ENCODE results near the gene OR5D18.
"Not testable (repeated sequence)": the region's sequence is repeated elsewhere in the genome, so short reads cannot be mapped to it uniquely, and the experiment has no call there.

The OR5D18 gene

DNA sequence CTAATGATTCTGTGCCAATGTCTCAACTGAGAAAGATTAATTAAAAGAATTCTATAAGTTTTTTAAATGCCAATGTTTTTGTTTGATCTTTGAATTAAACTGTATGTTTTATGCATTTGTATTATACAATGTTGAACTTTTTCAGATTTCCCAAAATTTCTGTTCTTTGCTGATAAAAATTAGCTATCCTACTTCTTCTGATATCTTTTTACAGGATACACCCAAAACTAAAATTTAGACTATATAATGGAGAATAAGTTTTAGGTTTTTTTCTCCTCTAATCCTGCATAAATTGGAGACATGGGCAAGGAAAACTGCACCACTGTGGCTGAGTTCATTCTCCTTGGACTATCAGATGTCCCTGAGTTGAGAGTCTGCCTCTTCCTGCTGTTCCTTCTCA lies 7.5 kb downstream of the OR5D18 start, which contains the start of gene OR5L2:
TSS of gene OR5L2 (plus strand) at position 301 of the 400 bp plus-strand sequence. CDS start at position 301, 0 bp downstream.
- no peak within 1 kb of the TSS for H3K4me3 ChIP-seq (replicated peaks in 1 of 2; ENCODE audit: low read depth in 2 of 2, low read length in 2 of 2)
- DNase-seq (ENCODE audit: low read depth in 2 of 2): no peak
- TF ChIP-seq, protein P1, sequence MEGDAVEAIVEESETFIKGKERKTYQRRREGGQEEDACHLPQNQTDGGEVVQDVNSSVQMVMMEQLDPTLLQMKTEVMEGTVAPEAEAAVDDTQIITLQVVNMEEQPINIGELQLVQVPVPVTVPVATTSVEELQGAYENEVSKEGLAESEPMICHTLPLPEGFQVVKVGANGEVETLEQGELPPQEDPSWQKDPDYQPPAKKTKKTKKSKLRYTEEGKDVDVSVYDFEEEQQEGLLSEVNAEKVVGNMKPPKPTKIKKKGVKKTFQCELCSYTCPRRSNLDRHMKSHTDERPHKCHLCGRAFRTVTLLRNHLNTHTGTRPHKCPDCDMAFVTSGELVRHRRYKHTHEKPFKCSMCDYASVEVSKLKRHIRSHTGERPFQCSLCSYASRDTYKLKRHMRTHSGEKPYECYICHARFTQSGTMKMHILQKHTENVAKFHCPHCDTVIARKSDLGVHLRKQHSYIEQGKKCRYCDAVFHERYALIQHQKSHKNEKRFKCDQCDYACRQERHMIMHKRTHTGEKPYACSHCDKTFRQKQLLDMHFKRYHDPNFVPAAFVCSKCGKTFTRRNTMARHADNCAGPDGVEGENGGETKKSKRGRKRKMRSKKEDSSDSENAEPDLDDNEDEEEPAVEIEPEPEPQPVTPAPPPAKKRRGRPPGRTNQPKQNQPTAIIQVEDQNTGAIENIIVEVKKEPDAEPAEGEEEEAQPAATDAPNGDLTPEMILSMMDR (IDR thresholded peaks at IDR 0.05; ENCODE audit: low read depth, low read length): no peak

DNA sequence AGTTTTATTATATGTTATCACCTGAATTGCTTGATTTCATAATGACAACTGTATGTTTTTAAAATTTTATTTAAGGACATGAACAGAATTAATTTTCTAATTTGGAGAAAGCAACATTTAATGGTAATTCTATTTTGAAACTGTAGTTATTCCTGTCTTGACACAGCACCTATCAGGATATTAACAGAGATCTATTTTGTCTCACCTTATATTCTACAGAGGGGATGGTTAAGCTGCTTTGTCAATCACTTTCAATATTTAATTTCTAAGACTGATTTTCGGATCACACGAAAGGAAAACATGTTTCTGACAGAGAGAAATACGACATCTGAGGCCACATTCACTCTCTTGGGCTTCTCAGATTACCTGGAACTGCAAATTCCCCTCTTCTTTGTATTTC lies 19.0 kb downstream of the OR5D18 start, which contains the start of gene OR5D16:
TSS of gene OR5D16 (plus strand) at position 301 of the 400 bp plus-strand sequence. CDS start at position 301, 0 bp downstream.
- H3K4me3 ChIP-seq (replicated peaks in 1 of 2; ENCODE audit: low read depth in 2 of 2, low read length in 2 of 2): no peak within 1 kb of the TSS
- TF ChIP-seq, protein P1 (IDR thresholded peaks at IDR 0.05; ENCODE audit: low read depth, low read length): no peak
- no peak for DNase-seq (ENCODE audit: low read depth in 2 of 2)

DNA sequence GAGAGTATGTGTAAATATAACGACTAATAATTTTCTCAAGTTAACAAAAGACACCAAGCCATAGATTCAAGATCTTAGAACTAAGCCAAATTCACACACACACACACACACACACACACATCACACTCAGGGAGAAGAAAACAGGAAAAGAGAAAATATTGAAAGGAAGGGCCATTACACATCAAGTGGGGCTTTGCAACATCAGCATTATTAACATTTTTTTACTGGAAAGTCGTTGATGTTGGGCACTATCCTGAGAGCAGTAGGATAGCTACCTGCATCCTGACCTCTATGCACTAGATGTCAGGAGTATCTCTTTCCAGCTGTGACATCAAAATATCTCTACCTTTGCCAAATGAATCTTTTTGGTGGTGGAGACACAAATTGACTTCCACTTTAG lies 28.0 kb downstream of the OR5D18 start:
- DNase-seq (ENCODE audit: low read depth in 2 of 2): no peak
- TF ChIP-seq, protein P1 (IDR thresholded peaks at IDR 0.05; ENCODE audit: low read depth, low read length): no peak

DNA sequence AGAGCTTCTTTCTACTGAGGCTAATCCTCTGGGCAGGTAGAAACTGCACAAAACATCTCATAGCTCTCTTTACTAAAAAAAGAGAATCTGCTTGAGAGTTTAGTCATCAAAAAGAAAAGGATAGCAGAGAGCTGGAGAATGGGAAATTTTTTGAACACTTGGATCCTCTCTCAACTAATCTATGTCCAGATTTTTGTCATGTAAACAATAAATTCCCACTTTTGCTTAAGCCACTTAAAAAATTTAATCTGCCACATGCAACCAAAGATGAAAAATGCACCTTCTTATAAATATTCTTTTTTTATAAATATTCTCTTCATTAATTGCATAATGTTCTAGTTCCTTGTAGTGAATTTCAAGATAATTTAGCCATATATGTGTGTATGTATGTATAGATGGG lies 29.6 kb downstream of the OR5D18 start:
- no peak overlapping the region for H3K4me3 ChIP-seq (replicated peaks in 1 of 2; ENCODE audit: low read depth in 2 of 2, low read length in 2 of 2)
- DNase-seq (ENCODE audit: low read depth in 2 of 2): no peak
- TF ChIP-seq, protein P1 (IDR thresholded peaks at IDR 0.05; ENCODE audit: low read depth, low read length): no peak

More for the DNA sequence above, 28.0 kb downstream of the OR5D18 start:
- no peak overlapping the region for H3K4me3 ChIP-seq (replicated peaks in 1 of 2; ENCODE audit: low read depth in 2 of 2, low read length in 2 of 2)

DNA sequence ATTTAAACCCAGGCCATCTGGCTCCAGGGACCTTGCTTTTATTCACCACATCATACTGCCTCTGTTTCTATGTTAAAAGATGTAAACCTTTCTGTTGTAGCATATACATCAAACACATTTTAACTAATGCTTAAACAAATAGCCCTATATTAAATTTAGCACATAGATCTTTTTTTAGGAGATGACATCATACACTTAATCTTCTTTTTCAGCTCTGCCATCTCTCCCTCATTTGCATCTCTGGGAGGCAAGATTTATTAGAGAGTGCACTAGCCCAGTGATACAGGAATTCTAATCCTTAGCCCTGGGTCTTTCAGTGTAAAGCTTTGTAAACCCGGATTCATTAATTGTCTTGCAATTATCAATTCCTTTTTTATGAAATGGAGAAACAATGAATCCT lies 32.7 kb downstream of the OR5D18 start:
- TF ChIP-seq, protein P1 (IDR thresholded peaks at IDR 0.05; ENCODE audit: low read depth, low read length): no peak
- H3K4me3 ChIP-seq (replicated peaks in 1 of 2; ENCODE audit: low read depth in 2 of 2, low read length in 2 of 2): no peak overlapping the region
- no peak for DNase-seq (ENCODE audit: low read depth in 2 of 2)

DNA sequence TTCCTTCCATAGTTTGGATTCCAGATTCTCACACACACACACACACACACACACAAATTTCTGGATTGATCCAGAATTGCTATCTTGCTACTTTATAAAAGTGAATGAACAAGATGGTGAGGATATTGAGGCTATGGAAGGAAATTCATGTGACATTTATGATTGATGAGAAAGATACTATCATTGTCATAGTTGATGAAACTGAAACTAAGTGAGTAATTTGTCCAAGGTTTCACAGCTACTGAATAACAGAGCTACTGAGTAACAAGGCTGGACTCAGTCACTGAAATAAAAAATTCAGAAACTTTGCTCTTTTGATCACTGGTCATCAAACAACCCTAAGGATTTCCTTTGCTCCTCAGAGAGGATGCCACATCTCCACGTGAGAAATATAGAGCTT lies 35.3 kb downstream of the OR5D18 start:
- no peak overlapping the region for H3K4me3 ChIP-seq (replicated peaks in 1 of 2; ENCODE audit: low read depth in 2 of 2, low read length in 2 of 2)
- DNase-seq (ENCODE audit: low read depth in 2 of 2): no peak
- TF ChIP-seq, protein P1 (IDR thresholded peaks at IDR 0.05; ENCODE audit: low read depth, low read length): no peak

DNA sequence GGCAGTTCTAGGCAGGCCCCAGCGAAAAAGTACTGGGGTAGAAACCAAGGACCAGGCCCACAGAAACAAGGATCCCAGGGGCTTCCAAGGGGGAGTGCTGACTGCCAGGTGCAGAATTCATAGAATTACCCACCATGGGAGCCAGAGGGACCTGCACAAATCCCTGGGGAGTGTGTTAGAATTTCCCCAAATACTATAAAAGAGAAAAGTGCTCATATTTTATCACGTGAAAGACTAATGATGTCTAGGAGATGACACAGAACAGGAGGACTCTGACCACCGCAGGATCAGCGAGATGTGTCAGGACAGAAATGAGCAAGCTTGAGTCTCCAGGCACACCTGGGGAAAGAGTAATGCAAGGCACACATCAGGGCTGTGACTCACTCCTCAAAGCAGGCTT lies 47.9 kb downstream of the OR5D18 start:
- not testable (repeated sequence) for DNase-seq (ENCODE audit: low read depth in 2 of 2); H3K4me3 ChIP-seq (replicated peaks in 1 of 2; ENCODE audit: low read depth in 2 of 2, low read length in 2 of 2)
